NCI-H2227 (cell line): ENCODE results near the gene HSD11B1.
A peak's percentile ranks its signal among the peaks of the same experiment; 100 is the strongest.
"Not testable (repeated sequence)": the region's sequence is repeated elsewhere in the genome, so short reads cannot be mapped to it uniquely, and the experiment has no call there.

Experiments
- DNase-seq: peaks from one replicate; lab custom pipeline; 2025; ENCODE audit not compliant: unreplicated experiment; lab: John Stamatoyannopoulos, UW

HSD11B1 gene

DNA sequence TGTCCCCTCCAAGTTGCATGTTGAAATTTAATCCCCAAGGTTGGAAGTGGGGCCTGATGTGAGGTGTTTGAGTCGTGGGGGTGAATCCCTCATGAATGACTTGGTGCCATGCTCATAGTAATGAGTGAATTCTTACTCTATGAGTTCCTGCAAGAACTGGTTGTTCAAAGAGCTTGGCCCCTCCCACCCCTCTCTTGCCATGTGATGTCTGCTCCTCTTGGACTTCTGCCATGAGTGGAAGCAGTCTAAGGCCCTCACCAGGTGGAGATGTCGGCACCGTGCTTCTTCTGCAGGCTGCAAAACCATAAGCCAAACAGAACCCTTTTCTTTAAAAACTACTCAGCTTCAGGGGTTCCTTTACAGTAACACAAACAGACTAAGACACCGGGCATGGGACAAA, 15.2 kb upstream of the HSD11B1 start:
- DNase-seq = no peak

DNA sequence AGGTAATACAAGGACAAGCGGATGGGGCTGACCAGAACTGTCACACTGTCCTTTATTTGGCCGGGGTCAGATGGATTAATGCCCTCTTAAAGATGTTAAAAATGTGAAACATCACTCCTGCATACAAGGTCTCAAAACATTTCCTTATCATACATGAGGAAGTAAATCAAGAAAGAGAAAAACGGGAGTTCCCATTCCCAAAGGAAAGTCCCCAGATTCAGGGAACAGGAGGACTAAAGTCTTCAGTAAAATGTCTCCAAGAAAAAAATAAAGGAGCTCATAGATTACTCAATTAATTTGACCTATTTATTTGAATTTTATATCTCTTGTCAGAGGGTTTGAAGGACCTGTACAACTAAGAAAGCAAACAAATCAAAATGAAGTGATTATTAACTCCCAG, 13.4 kb upstream of the HSD11B1 start:
- DNase-seq = no peak

DNA sequence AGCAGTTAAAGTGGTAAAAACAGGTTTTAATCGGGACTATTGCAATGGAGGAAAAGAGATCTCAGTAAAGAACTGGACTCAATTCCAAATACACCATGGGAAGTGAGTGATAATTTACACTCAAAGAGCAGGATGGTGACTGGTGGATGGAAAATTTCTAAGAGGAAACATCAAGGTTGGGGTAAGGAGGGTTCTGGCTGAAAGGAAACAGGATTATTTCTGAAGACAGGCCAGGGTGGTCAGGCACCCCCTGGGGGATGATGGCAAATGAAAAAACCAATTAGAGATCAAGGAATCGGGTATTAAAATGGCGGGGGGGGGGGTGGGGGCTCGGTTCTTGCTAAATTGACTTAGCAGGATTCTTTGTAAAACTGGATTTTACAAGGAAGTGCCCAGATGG, 12.3 kb upstream of the HSD11B1 start:
- no peak for DNase-seq

DNA sequence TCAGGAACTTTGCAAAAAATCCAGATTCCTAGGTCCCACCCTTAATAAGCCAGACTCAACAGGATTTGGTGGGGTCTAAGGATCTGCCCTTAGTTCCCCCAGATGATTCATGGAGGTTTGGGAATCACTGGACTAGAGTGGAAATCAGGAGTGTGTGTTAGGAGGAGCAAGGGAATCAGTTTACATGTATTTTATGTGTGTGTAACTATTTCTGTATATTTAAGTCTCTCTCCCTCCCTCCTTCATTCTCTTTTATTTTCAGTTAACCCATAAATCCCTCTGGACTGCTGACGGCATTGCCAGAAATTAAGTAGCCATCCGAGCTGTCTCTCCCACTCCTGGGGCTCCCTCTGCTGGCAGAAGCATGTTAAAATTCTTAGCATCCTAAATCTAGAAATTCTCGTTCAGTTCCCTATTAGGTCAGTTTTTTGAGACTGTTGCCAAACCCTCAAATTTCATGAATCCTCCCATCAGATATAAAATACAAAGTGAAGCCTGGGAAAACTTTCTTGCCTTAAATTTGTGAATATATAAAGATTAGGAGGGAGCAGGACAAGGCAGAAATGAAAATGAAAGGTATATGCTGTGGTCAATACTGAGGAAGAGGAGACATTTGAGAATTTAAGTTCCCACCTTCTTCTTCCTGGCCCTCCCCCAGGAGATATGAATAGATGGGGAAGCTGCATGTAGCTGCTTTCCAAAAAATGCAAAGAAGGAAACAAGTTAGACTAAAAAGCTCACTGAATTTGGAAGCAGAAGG, 11.7 kb upstream of the HSD11B1 start:
- DNase-seq = peak; percentile 85

DNA sequence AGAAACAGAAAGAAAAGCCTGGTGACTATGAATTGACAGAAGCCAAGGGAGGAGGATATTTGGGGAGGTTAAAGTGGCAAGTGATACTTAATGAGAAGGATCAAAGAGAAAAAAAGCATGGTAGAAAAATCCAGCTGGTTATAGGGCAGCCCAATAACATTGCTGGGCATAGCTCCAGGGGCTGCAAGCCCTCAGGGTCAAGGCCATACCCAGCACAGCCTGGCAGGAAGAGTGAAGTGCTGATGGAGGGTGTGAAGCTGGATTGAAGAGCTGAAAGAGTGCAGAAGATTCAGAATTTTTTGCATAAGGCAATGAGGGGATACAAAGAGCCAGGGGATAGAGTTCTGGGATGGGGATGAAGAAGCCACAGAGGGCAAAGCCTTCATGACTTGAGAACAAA, 8.0 kb upstream of the HSD11B1 start:
- no peak for DNase-seq

DNA sequence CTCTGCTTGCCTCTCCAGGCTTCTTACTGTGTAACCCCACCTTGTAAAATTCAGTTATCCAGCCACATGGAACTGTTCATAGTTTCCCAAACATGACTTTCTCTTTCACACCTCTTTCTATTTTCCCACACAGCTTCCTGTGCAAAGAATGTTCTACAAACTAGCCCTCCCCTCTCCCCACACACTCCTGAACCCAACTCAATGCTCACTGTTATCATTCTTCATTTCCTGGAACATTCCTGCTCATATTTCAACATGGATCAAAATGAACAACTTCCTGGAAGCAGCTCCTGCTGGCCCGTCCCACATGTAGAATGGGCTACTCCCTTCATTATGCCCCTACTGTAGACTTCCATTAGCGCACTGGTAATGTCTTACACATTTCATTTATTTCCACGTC, 7.5 kb upstream of the HSD11B1 start:
- DNase-seq = no peak

DNA sequence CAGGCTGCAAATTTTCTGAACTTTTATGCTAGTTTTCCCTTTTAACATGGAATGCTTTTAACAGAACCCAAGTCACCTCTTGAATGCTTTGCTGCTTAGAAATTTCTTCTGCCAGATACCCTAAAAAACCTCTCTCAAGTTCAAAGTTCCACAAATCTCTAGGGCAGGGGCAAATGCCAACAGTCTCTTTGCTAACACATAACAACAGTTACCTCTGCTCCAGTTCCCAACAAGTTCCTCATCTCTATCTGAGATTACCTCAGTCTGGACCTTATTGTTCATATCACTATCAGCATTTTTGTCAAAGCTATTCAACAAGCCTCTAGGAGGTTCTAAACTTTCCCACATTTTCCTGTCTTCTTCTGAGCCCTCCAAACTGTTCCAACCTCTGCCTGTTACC, 4.0 kb upstream of the HSD11B1 start:
- DNase-seq = not testable (repeated sequence)

DNA sequence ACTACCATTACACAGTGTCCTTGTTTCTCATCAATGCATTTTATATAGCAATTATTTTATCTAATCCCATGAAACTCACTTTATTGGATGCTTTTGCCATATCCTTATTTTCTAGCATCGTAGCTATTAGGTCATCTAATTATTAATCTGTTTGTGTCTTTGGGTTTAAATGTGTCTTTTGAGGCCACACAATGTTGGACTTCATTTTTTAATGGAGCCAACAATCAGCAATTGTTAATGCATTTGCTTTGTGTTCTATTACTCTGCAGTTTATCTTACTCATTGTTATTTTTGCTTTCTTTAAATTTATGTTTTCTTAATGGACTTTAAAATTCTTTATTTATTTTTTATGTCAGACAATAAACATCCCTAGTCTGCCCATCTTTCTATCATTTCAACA, 1.8 kb upstream of the HSD11B1 start:
- DNase-seq = no peak

DNA sequence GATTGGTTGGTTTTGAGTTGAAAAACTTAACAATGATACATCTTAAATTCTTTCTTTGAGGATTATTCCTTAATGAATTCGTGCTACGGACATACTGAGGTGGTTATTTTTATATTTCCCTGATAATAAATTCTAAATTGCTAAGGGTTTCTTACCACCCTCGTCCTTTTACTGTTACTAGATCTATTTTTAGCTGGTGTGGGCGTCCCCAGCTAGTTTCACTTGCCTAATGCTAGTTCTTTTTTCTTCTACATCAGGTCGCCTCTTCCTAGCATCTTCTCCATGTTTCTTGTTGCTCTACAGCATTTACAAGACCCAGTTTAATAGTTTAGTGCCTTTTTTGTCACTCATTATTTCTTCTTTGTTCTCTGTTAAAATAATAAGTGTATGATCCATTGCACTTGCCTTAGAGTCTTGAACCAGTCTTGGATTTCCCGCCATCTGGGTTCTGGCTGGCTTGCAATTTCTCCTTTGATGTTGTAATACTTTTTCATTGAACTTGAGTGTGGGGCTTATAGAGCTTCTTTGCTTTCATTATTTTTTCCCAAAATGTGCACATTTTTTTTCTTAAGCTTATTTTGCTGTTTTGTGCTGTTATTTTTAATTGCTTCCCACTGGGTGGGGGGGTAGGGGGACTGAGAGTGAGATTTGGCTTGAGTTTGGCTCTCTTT, 677 bp upstream of the HSD11B1 start:
- no peak for DNase-seq

DNA sequence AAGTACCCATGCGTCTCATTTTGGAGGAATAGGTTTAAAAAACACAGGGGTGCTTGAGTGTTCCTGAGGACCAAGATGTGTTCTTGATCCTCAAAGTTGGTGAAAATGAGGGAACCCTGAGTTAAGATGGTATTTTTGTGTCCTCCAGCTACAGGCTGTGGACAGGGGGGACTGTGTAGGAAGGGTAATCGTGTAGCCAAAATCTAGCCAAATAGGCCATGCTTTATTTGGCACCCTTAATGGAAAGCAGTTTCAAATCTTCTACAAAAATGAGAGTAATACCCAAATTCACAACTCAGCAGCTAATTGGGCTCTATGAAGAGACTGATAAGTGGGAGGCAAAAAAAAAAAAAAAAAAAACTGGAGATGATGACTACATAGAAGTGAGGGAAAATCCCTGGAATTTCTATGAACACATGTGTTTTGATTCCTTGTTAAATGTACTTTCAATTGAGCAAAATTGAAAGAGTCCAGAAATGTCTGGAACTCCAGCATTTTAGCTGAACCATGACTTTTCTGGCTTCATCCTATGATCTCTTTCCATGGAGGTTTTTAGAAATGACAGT, 470 bp downstream of the HSD11B1 start:
- no peak for DNase-seq

DNA sequence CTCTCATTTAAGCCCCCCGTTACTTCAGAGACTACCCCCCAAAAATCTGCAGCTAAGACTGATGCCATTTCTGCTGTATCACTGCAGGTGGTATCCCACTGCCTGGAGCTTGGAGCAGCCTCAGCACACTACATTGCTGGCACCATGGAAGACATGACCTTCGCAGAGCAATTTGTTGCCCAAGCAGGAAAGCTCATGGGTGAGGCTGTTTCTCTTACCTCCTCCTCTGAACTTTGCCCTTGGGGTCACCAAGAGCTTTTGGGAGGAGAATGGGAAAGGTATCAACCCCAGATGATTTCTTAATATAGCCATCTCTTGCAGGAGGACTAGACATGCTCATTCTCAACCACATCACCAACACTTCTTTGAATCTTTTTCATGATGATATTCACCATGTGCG, 2.0 kb downstream of the HSD11B1 start:
- no peak for DNase-seq

DNA sequence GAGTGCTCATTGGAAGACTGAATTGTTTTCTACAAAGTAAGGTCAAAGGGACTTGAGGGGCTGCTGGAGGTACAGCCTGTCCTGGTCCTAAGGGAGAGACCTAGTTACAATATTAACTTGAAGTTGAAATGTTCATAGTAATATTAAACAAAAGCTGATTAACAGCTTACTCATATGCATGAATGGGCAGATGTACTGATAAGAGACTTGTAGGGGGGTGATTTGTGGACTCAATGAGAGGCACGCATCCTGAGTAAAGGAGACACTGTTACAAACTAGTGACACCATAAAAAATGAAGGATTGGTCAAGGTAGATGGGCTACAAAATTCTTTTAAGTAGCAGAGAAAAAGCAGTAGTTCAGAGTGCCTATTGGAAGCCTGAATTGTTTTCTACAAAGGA, 2.7 kb downstream of the HSD11B1 start:
- DNase-seq = no peak

DNA sequence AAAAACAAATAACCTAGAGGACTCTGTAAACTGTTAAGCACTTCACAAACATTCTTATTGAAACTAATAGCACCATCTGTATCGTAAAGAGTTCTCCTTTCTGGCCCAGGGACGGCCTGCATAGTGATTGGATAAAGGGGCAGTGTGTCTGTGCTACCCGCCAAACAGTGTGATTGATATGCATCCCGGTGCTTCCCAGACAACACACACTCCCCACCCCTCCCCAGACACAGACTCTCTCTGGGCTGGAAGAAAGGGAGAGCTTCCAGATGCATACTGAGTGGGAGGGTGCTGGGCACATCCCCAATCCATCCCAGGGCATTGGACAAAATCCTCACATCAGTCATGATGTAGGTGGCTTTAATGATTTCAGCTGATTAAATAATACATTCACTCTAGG, 3.7 kb downstream of the HSD11B1 start:
- no peak for DNase-seq

DNA sequence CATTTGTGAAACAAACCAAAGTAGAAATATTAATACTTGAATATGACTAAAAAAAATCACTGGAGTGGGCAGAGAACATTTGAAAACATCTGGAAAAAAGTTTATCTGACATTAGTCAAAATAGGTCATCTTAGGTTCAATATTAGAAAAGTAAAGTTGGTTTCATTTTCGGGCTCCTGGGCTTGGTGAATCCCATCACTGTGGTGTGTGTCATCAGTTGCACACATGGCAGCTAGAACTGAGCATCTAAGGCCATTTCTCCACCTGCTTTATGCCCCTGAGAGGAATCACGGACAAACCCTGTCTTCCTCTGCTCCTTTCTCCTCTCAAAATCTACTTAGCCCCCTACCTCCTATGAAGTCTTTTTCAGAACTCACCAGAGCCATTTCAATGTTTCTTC, 5.4 kb downstream of the HSD11B1 start:
- no peak for DNase-seq

DNA sequence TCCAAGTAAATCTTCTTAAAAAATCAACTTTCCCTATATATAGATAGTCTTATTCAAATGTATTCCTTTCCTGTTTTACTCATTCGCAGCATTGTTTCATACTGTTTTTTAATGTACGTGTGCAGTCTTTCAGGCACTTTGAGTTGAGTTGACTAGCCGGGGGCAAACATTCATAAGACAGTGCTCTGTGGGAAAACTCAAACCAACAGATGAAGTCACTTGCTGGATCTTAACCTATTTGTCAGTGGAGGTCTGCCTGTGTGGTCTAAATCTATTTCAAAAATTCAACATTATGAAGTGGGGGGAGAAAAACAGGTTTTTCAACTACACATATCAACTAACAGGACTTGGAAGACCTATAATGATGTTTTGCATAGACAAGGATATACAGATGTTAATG, 6.2 kb downstream of the HSD11B1 start:
- no peak for DNase-seq

DNA sequence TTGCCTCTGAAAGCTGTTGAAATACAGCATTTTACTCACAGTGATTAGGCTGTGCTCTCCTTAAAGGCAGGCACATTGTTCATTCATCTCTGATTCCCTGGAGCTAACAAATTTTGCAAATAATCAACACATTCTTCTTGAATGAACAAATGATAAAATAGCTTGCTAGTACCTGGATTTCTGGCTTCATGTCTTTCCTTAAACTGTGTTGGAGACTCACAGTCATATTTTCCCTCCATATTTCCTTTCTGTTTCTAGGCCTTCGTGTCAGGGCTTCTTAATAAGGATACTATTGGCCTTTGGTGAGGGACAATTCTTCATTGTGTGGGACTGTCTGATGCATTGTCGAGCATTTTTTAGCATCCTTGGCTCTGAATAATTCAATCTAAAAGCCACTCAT, 9.7 kb downstream of the HSD11B1 start:
- DNase-seq = no peak

DNA sequence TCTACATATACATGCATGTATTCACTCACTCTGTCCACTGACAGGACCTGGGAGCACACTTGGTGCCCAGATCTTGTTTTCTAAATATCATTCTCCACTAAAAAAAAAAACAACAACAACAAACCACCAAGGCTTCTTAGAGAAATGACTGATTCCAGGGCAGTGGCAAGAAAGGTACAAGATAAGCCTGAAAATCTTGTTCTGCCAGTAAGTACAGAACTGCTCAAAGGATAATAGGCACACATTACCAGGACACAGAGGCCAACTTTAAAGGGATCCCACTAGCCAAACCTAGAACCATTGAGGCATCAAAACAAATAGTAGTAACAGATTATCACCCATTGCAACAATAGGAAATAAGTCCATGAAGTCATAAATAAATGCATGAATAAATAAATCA, 10.7 kb downstream of the HSD11B1 start:
- DNase-seq = no peak

DNA sequence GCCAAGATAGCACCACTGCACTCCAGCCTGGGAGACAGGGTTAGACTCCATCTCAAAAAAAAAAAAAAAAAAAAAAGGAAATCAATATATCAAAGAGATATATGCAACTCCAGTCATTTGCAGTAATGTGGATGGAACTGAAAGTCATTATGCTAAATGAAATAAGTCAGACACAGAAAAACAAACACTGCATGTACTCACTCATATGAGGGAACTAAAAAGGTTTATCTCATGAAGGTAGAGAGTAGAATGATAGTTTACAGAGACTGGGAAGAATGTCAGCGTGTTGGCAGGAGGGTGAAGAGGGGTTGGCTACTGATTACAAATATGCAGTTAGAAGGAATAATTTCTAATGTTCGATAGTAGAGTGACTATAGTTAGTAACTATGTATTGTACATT, 13.2 kb downstream of the HSD11B1 start:
- no peak for DNase-seq

DNA sequence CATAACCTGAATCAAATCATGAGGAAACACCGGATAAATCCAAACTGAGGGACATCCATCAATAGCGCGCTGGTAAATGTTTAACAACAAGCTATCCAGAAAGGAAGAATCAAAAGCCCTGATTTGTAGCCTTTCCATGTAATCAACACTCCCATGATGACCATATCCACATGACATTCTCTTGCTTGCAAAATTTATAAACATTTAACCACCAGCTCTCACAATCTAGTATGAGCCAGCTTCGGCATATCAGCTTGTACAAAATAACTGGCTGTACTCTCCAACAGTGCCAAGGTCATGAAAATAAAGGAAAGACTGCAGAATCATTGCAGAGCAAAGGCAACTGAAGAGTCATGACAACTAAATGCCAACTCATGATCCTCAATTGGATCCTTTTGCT, 15.7 kb downstream of the HSD11B1 start:
- no peak for DNase-seq

DNA sequence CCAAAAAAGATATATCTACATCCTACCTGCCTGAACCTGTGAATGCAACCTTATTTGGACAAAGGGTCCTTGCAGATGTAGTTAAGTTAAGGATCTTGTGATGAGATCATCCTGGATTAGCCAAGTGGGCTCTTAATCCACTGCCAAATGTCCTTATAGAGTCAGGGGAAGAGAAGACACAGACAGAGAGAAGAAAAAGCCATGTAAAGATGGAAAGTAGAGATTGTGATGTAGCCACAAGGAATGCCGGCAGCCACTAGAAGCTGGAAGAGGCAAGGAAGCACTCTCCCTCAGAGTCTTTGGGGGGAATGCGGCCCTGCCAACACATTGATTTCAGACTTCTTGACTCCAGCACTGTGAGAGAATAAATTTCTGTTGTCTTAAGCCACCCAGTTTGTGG, 16.2 kb downstream of the HSD11B1 start:
- no peak for DNase-seq

DNA sequence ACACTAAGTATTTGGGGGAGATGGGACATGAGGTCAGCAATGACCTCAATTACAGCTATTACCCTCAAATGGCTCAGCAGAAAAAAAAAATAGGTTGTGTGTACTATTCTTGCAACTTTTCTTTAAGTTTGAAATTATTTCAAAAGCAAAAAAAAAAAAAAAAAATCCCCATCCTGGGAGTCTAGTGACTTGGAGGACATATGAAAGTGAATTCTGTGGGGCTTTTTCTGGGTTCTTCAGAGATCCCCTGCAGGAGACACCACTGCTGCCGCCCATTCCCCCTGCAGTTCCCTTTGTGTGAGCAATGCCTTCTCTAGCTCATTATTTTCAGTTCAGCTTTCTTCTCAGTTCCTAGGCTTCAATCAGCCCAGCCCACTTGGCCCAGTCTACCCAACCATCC, 16.7 kb downstream of the HSD11B1 start:
- no peak for DNase-seq

DNA sequence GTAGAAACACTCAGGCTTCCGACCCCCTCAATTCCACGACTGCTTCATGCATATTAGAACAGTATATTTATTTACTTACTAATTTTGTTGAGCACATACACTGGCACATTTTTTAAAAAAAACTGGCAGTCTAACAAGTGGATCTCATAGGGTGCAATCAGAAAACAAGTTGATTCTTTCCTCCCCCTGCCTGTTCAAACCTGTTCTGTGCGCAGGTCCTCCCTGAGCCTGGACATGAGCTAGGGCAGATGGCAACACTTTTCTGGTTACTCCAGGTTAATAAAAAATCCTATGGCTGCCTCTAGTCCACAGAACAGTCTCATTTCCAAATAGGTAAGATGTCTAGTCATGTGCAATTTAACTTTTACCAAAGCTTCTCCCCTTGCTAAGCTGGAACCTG, 18.6 kb downstream of the HSD11B1 start:
- DNase-seq = no peak
